IMR-90 (cell line): ENCODE measurements around the gene RPS25. TPM values are rescaled to one million over a fixed set of nuclear protein-coding genes. Genes with fewer than 3 reads are reported as not detected.
A peak's percentile ranks its signal among the peaks of the same experiment; 100 is the strongest.

Source experiments
- ATAC-seq: fragments of 200-7000 bp; cut with Tn5 transposase; 2 replicates; pipeline ENCODE4 v1.9.1; 2020; ENCODE audit warnings: low read depth, mild to moderate bottlenecking, moderate library complexity
- BruUV-seq: library from RNA; stranded (reverse); fragments of 400-500 nt; replicated peaks from 2 replicates; lab custom pipeline; 2021; lab: Mats Ljungman, UMichigan
- CTCF ChIA-PET: fragments of 300-600 bp; formaldehyde crosslinking; extraction: SDS; loops from one replicate; lab custom pipeline; 2021; ENCODE audit warnings: antibody characterized with exemption; lab: Yijun Ruan, JAX
- POLR2A ChIA-PET: fragments of 300-600 bp; sonication (Branson Sonifier 250); formaldehyde crosslinking; loops from one replicate; lab custom pipeline; 2022; ENCODE audit warnings: antibody characterized with exemption; ENCODE audit not compliant: unreplicated experiment; lab: Charles Lee
- DNase-seq: peaks from one replicate; pipeline ENCODE4 v3.0.0; 2013
- H2AFZ ChIP-seq: replicated peaks from 2 replicates; pipeline ENCODE3; 2013; ENCODE audit warnings: low read length, mild to moderate bottlenecking; ENCODE audit not compliant: poor library complexity
- H2AK5ac ChIP-seq: 2 replicates; pipeline ENCODE4 v1.6.1; 2013; ENCODE audit warnings: low read depth, low read length, inconsistent platforms
- H2AK9ac ChIP-seq: replicated peaks from 2 replicates; pipeline ENCODE3; 2013; ENCODE audit warnings: mild to moderate bottlenecking, low read depth, low read length, moderate library complexity; ENCODE audit not compliant: poor library complexity
- H2BK120ac ChIP-seq: 2 replicates; pipeline ENCODE4 v1.6.1; 2013; ENCODE audit warnings: low read depth, low read length, inconsistent platforms
- H2BK15ac ChIP-seq: 3 replicates; pipeline ENCODE4 v1.6.1; 2013; ENCODE audit warnings: low read depth, low read length, inconsistent platforms
- H2BK20ac ChIP-seq: 2 replicates; pipeline ENCODE4 v1.6.1; 2013; ENCODE audit warnings: low read depth, mild to moderate bottlenecking, inconsistent platforms, low read length, moderate library complexity
- H2BK5ac ChIP-seq: 2 replicates; pipeline ENCODE4 v1.6.1; 2013; ENCODE audit warnings: mild to moderate bottlenecking, low read depth, low read length, inconsistent platforms; ENCODE audit not compliant: poor library complexity, severe bottlenecking
- H3K14ac ChIP-seq: replicated peaks from 2 replicates; pipeline ENCODE4 v1.6.1; 2013; ENCODE audit warnings: low read depth, low read length, inconsistent platforms
- H3K18ac ChIP-seq: 2 replicates; pipeline ENCODE4 v1.6.1; 2013; ENCODE audit warnings: low read depth, low read length, control low read depth
- H3K23ac ChIP-seq: 2 replicates; pipeline ENCODE4 v1.6.1; 2013; ENCODE audit warnings: low read depth, low read length, inconsistent platforms
- H3K27ac ChIP-seq: 2 replicates; pipeline ENCODE4 v1.5.1; 2013; ENCODE audit warnings: mild to moderate bottlenecking, control low read depth, low read length; ENCODE audit not compliant: insufficient read depth
- H3K27me3 ChIP-seq: 2 replicates; pipeline ENCODE4 v1.6.1; 2013; ENCODE audit warnings: low read length; ENCODE audit not compliant: control insufficient read depth, insufficient read depth
- H3K36me3 ChIP-seq: 2 replicates; pipeline ENCODE4 v1.6.1; 2013; ENCODE audit warnings: low read length, mixed read lengths; ENCODE audit not compliant: control insufficient read depth, insufficient read depth
- H3K4ac ChIP-seq: 2 replicates; pipeline ENCODE4 v1.6.1; 2013; ENCODE audit warnings: low read depth, low read length, inconsistent platforms
- H3K4me1 ChIP-seq: 2 replicates; pipeline ENCODE4 v1.6.1; 2013; ENCODE audit warnings: low read length, mixed read lengths; ENCODE audit not compliant: control insufficient read depth, insufficient read depth
- H3K4me2 ChIP-seq: 2 replicates; pipeline ENCODE4 v1.6.1; 2013; ENCODE audit warnings: low read depth, mild to moderate bottlenecking, control low read depth, low read length, moderate library complexity
- H3K4me3 ChIP-seq: 2 replicates; pipeline ENCODE4 v1.5.1; 2013; ENCODE audit warnings: low read depth, mild to moderate bottlenecking, control low read depth, low read length, moderate library complexity; ENCODE audit not compliant: insufficient read depth
- H3K56ac ChIP-seq: 2 replicates; pipeline ENCODE4 v1.6.1; 2013; ENCODE audit warnings: low read length, inconsistent platforms; ENCODE audit not compliant: insufficient read depth; ENCODE audit errors: extremely low read depth
- H3K79me1 ChIP-seq, 2 experiments: 2 replicates each; pipeline ENCODE4 v1.6.1; 2013; ENCODE audit warnings: low read length in 2 of 2, inconsistent platforms in 1 of 2, low read depth in 1 of 2
- H3K9ac ChIP-seq: 2 replicates; pipeline ENCODE4 v1.6.1; 2013; ENCODE audit warnings: low read depth, low read length, control low read depth
- H3K9me1 ChIP-seq: 2 replicates; pipeline ENCODE4 v1.6.1; 2013; ENCODE audit warnings: low read length, inconsistent platforms; ENCODE audit not compliant: insufficient read depth
- H3K9me3 ChIP-seq: 2 replicates; pipeline ENCODE4 v1.6.1; 2013; ENCODE audit warnings: low read length; ENCODE audit not compliant: control insufficient read depth, insufficient read depth
- H4K20me1 ChIP-seq: 2 replicates; pipeline ENCODE4 v1.6.1; 2013; ENCODE audit warnings: low read length, inconsistent platforms; ENCODE audit not compliant: insufficient read depth
- H4K5ac ChIP-seq: 2 replicates; pipeline ENCODE4 v1.6.1; 2013; ENCODE audit warnings: mild to moderate bottlenecking, low read depth, low read length, control low read depth
- H4K8ac ChIP-seq, 2 experiments: 2 replicates each; pipeline ENCODE4 v1.6.1; 2013; ENCODE audit warnings: low read depth in 2 of 2, low read length in 2 of 2, control low read depth in 1 of 2, inconsistent platforms in 1 of 2
- H4K91ac ChIP-seq: 2 replicates; pipeline ENCODE4 v1.6.1; 2013; ENCODE audit warnings: low read depth, low read length, inconsistent platforms; ENCODE audit not compliant: insufficient read depth
- BHLHE40 ChIP-seq: fragments of 150-350 bp; IDR thresholded peaks from 2 replicates; pipeline ENCODE4 v1.6.1; 2016; ENCODE audit warnings: mild to moderate bottlenecking, low read depth, low read length
- CEBPB ChIP-seq: IDR thresholded peaks from 2 replicates; pipeline ENCODE4 v1.6.1; 2012; ENCODE audit warnings: low read depth, low read length, improper control_type of control experiment
- CHD1 ChIP-seq: IDR thresholded peaks from 2 replicates; pipeline ENCODE4 v1.6.1; 2012; ENCODE audit warnings: low read depth, low read length, improper control_type of control experiment
- CTCF ChIP-seq: conservative IDR thresholded peaks from 2 replicates; pipeline ENCODE4 v1.5.1; 2012; ENCODE audit warnings: mild to moderate bottlenecking, low read depth, low read length, improper control_type of control experiment
- ELK1 ChIP-seq: fragments of 150-350 bp; IDR thresholded peaks from 2 replicates; pipeline ENCODE4 v1.6.1; 2016; ENCODE audit warnings: low read depth, mild to moderate bottlenecking, low read length, moderate library complexity, borderline replicate concordance
- FOS ChIP-seq: fragments of 150-350 bp; IDR thresholded peaks from 2 replicates; pipeline ENCODE4 v1.6.1; 2016; ENCODE audit warnings: low read depth, low read length
- MAFK ChIP-seq: IDR thresholded peaks from 2 replicates; pipeline ENCODE4 v1.6.1; 2012; ENCODE audit warnings: low read depth, low read length, improper control_type of control experiment
- MAZ ChIP-seq: IDR thresholded peaks from 2 replicates; pipeline ENCODE4 v1.6.1; 2012; ENCODE audit warnings: low read depth, mild to moderate bottlenecking, low read length, improper control_type of control experiment, moderate library complexity, borderline replicate concordance
- MXI1 ChIP-seq: IDR thresholded peaks from 2 replicates; pipeline ENCODE4 v1.6.1; 2012; ENCODE audit warnings: low read depth, mild to moderate bottlenecking, low read length, moderate library complexity, borderline replicate concordance
- NFE2L2 ChIP-seq: fragments of 150-350 bp; IDR thresholded peaks from 2 replicates; pipeline ENCODE4 v1.6.1; 2016; ENCODE audit warnings: low read depth, mild to moderate bottlenecking, low read length
- POLR2A ChIP-seq: IDR thresholded peaks from 2 replicates; pipeline ENCODE4 v1.6.1; 2012; ENCODE audit warnings: mild to moderate bottlenecking, low read depth, low read length
- RAD21 ChIP-seq: IDR thresholded peaks from 2 replicates; pipeline ENCODE4 v1.6.1; 2012; ENCODE audit warnings: low read length, improper control_type of control experiment
- RCOR1 ChIP-seq: IDR thresholded peaks from 2 replicates; pipeline ENCODE4 v1.6.1; 2012; ENCODE audit warnings: mild to moderate bottlenecking, low read length, improper control_type of control experiment; ENCODE audit not compliant: insufficient replicate concordance
- RFX5 ChIP-seq: IDR thresholded peaks from 2 replicates; pipeline ENCODE4 v1.8.0; 2012; ENCODE audit warnings: low read depth, mild to moderate bottlenecking, low read length, moderate library complexity
- SMC3 ChIP-seq: fragments of 150-350 bp; IDR thresholded peaks from 2 replicates; pipeline ENCODE4 v1.6.1; 2016; ENCODE audit warnings: low read depth, mild to moderate bottlenecking, antibody characterized with exemption, low read length, moderate library complexity
- USF2 ChIP-seq: fragments of 150-350 bp; IDR thresholded peaks from 2 replicates; pipeline ENCODE4 v1.6.1; 2017; ENCODE audit warnings: mild to moderate bottlenecking, antibody characterized with exemption, low read length, low read depth
- WGBS, 2 experiments: methylation state at CpG; one replicate each; pipeline versions ENCODE4 v1.1.5 to v1.1.7; 2013; ENCODE audit warnings: missing lambda C conversion rate in 2 of 2; ENCODE audit not compliant: insufficient read length in 1 of 2; ENCODE audit errors: extremely low coverage in 2 of 2; 5-methylcytosine and 5-hydroxymethylcytosine counted together
- dilution Hi-C: fragments of 300-500 bp; cut with HindIII; formaldehyde crosslinking; loops from one replicate; pipeline ENCODE4 v1.14.3; 2018; ENCODE audit warnings: low sequenced_read_pairs; ENCODE audit not compliant: unreplicated experiment
- in situ Hi-C: fragments of 300-500 bp; cut with MboI; formaldehyde crosslinking; loops from 3 replicates; pipeline ENCODE4 v1.14.3; 2019; ENCODE audit warnings: low sequenced_read_pairs, inconsistent platforms, mixed read lengths
- intact Hi-C: fragments of 100-400 bp; cut with micrococcal nuclease; formaldehyde crosslinking; loops from 2 replicates; pipeline ENCODE4 v1.10.0; 2022
- polyA plus RNA-seq, 3 experiments: library from polyadenylated mRNA; depleted of rRNA; stranded (reverse); fragments of >200 nt; gene quantifications; 2 replicates each; pipeline ENCODE4 v1.2.3, GENCODE V29; 2012; ENCODE audit warnings: low replicate concordance in 1 of 3
- total RNA-seq: library from RNA; depleted of rRNA; stranded (reverse); fragments of >200 nt; gene quantifications from 2 replicates; pipeline ENCODE4 v1.2.3, GENCODE V29; 2012

Gene RPS25
- total and polyA plus RNA-seq, 2 of the 4 experiments (the other 2 are of a cell fraction): 727 to 905 TPM

- H3K4me2 ChIP-seq: no peak overlapping the region
- no peak overlapping the region for H2BK5ac ChIP-seq
- no peaks in the 10 kb centered on the region for H3K79me1 ChIP-seq
- ChIA-PET CTCF (interaction anchor here (0.6 kb wide), 1 partner anchor 34 kb away, joined by 3 read pairs; no protein-coding TSS in a partner anchor), POLR2A (no interaction called here)
- H4K20me1 ChIP-seq: no peaks in the 10 kb centered on the region; the same call in 1 of the 2 replicates
- no peak overlapping the region for H2BK120ac ChIP-seq
- peaks cover 18% of the 10 kb centered on the region for H3K36me3 ChIP-seq
- H2BK20ac ChIP-seq: no peak overlapping the region
- TF ChIP-seq CEBPB (no peak), FOS (no peak), POLR2A (no peak), RCOR1 (no peak), RFX5 (no peak), MAZ (no peak), CTCF (no peak), MXI1 (no peak), USF2 (no peak), NFE2L2 (no peak), MAFK (no peak), ELK1 (no peak), SMC3 (no peak), BHLHE40 (no peak), CHD1 (no peak), RAD21 (no peak)
- no CpG with 5 or more reads among the region's 4 CpGs for WGBS, 2 experiments
- dilution Hi-C loops (no loop called here), in situ Hi-C loops (no loop called here), intact Hi-C loops (no loop called here)
- no peak overlapping the region for H2AK5ac ChIP-seq
- no peaks in the 10 kb centered on the region for H3K4me1 ChIP-seq
- peak overlapping the region; percentile 1 for H2AK9ac ChIP-seq
- H3K27ac ChIP-seq: no peak overlapping the region
- no peak overlapping the region for H4K91ac ChIP-seq
- no peaks in the 10 kb centered on the region for H3K9me1 ChIP-seq
- H2AFZ ChIP-seq: no peak overlapping the region
- no peak overlapping the region for H3K14ac ChIP-seq
- H3K4me3 ChIP-seq: no peak overlapping the region
- H3K56ac ChIP-seq: no peak overlapping the region
- H3K9ac ChIP-seq: no peak overlapping the region
- no peak overlapping the region for H3K23ac ChIP-seq
- H3K4ac ChIP-seq: no peak overlapping the region
- ATAC-seq: no peak
- no peak overlapping the region for H3K18ac ChIP-seq
- H3K27me3 ChIP-seq: no peaks in the 10 kb centered on the region
- peak; percentile 16 for DNase-seq
- no peak overlapping the region for H4K5ac ChIP-seq
- BruUV-seq: no TSS peak
- no peak overlapping the region for H4K8ac ChIP-seq
- H2BK15ac ChIP-seq: no peak overlapping the region
- no peaks in the 10 kb centered on the region for H3K9me3 ChIP-seq
Observed at GRCh38 chr11:119041821-119042514, 23.8 kb upstream of the RPS25 start.
